HuH-7 (cell line): ENCODE data around the gene ALK.
A peak's percentile ranks its signal among the peaks of the same experiment; 100 is the strongest.

Source experiments
- DNase-seq: peaks from one replicate; pipeline ENCODE4 v3.0.0; 2011; ENCODE audit warnings: low spot score

Gene ALK

GRCh38 chr2:29360016-29360784 is 561.2 kb downstream of the ALK start:
- DNase-seq: no peak

- DNase-seq: no peak
These were observed 567.9 kb downstream of the ALK start for GRCh38 chr2:29353403-29353991.

GRCh38 chr2:29351916-29352591 is 569.3 kb downstream of the ALK start:
- no peak for DNase-seq

GRCh38 chr2:29351248-29351647 is 570.1 kb downstream of the ALK start:
- no peak for DNase-seq

GRCh38 chr2:29349316-29350030 is 571.9 kb downstream of the ALK start:
- DNase-seq: no peak

- no peak for DNase-seq
These were observed 573.5 kb downstream of the ALK start for GRCh38 chr2:29347774-29348461.

- DNase-seq: no peak
These were observed 576.1 kb downstream of the ALK start for GRCh38 chr2:29345236-29345635.

- DNase-seq: no peak
These were observed 577.6 kb downstream of the ALK start for GRCh38 chr2:29343830-29344229.

GRCh38 chr2:29336341-29337241 is 584.8 kb downstream of the ALK start:
- no peak for DNase-seq

- no peak for DNase-seq
These were observed 586.0 kb downstream of the ALK start for GRCh38 chr2:29335396-29335795.

GRCh38 chr2:29334706-29335105 is 586.7 kb downstream of the ALK start:
- DNase-seq: no peak

- DNase-seq: no peak
These were observed 588.8 kb downstream of the ALK start for GRCh38 chr2:29332540-29332939.

- DNase-seq: peak; percentile 6
These were observed 591.5 kb downstream of the ALK start for GRCh38 chr2:29329899-29330298.

- DNase-seq: no peak
These were observed 594.5 kb downstream of the ALK start for GRCh38 chr2:29326926-29327325.

GRCh38 chr2:29325544-29325943 is 595.8 kb downstream of the ALK start:
- DNase-seq: no peak

- DNase-seq: no peak
These were observed 597.4 kb downstream of the ALK start for GRCh38 chr2:29323961-29324360.

GRCh38 chr2:29323301-29323700 is 598.1 kb downstream of the ALK start:
- DNase-seq: no peak

GRCh38 chr2:29322011-29322410 is 599.4 kb downstream of the ALK start:
- no peak for DNase-seq

- DNase-seq: no peak
These were observed 603.4 kb downstream of the ALK start for GRCh38 chr2:29317801-29318485.

GRCh38 chr2:29317077-29317517 is 604.3 kb downstream of the ALK start:
- no peak for DNase-seq
